Islet of Langerhans (tissue), 1 donor: ENCODE data around the gene BLCAP.
"Not testable (repeated sequence)": the region's sequence is repeated elsewhere in the genome, so short reads cannot be mapped to it uniquely, and the experiment has no call there.

ENCODE experiments used
- FAIRE-seq: peaks from one replicate; lab custom pipeline; 2011; peaks lifted over from hg19 to GRCh38; lab: Jason Lieb, UNC

Gene BLCAP

DNA sequence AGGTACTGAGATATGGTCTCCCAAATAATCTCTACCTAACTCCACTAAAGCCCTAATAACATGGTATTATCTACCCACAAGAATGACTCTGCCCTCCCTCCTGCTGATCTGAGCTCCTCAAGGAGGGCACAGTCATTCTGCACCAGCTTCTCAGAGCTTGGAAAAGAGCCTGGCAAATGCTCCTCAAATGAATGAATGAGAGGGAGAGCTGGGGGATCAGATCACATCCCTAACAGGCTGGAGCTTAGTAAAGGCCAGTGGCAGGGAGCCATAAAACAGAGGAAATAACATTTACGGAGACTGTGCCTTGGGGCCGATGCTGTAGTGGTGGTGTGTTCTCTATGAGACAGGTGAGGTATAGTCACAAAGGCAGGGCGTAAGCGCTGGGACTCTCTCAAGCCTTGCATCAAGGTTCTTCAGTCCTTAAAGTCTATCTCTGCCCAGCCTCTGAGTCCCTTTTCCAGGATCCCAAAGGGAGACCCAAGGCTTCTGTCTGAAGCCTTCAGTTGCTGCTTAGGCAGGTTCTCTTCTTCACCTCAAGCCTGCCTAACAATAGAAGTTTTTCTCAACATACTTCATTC, 13.8 kb downstream of the BLCAP start:
- no peak for FAIRE-seq

DNA sequence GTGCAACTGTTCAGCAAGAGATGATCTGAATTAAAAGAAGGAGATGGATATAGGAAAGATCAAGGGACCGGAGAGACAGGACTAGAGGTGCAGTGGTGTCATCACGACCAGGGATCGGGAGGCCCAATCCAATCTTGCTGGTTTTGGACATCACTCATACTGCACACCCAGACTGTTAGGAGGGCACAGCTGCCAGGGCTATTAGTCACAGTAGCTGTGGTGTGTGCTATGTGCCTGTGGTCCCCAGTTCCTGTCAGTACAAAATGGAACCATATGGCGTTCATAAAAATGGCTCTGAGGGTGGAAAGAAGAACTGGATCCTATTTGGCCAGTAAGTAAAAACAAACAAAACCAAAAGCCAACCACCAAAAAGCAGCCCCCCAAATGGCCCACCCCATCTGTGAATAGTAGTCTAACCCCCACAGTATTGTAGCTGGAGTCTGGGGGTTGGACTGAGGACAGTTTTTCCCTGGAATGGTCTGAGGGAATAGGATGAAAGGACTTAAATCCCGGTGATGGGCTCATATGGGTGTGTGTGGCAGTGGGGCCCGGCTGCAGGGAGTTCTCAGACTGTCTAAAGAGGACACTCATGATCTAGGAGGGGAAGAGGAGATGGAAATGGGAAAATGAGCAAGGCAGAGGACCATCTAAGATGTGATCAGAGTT, 15.9 kb downstream of the BLCAP start:
- no peak for FAIRE-seq

GRCh38 chr20:37510226-37510625, 17.4 kb downstream of the BLCAP start:
- no peak for FAIRE-seq

DNA sequence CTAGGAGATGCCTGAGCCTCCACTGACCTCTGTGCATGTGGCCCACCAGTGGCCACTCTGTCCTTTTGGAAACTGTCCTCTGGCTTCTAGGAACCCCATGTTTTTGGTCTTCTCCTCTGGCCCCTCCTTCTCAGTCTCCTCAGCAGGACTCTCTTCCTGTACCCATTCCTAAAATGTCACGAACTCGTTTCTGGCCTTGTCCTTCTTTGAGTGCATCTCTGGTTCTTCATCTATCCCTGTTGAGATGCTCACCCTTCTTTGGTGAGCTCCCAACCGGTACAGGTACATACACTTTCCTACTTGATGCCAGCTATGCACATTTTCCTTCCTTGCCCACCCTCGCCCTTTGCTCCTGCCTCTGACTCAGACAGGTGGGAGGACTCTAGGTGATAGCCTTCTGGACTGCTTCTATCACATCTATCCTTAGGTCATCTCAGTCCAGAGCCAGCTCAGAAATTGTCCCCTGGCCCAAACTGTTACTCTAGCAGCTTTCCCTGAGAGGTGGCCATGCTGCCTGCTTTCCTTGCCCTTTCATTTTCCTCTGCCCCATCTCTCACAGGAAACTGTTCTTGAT, 21.4 kb downstream of the BLCAP start:
- no peak for FAIRE-seq

DNA sequence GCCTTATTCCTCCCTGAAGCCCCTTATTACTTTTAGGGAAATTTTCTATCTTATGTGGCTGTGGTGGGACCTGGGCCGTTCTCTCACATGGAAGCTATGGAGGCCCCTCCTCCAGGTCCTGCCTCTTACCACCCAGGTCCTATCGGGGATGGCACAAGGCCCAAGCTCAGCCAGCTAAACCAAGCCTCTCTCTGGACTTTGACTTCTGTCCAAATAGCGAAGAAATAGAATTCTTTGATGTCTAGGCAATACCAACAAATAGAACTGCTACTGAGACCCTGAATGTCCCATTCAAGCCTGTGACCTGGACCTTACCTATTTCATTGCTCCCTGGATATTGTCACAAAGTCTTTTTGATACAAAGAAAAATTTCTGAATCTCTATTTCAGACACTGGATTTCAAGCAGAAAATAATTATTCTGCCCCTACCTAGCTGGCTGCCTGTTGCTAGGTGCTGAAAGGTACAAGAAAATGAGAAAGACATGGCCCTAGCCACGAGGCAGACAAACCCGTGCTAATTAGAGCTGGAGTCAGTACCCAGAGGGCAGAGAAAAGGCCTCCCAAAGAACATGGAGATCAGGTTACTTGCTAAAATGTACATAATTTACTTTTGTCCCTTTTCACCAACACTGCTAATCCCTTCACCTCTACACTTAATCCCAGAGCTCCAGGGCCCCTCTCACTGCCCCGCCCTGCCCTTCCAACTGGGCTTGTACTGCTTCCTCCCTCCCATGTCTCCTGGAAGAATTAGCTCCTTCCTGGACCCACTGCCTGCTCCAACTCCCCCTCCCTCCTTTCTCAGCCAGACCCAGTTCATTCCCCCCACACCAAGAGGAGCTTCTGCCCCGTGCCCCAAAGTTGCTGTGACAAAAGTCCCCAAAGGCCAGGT, 22.2 kb downstream of the BLCAP start:
- no peak for FAIRE-seq

DNA sequence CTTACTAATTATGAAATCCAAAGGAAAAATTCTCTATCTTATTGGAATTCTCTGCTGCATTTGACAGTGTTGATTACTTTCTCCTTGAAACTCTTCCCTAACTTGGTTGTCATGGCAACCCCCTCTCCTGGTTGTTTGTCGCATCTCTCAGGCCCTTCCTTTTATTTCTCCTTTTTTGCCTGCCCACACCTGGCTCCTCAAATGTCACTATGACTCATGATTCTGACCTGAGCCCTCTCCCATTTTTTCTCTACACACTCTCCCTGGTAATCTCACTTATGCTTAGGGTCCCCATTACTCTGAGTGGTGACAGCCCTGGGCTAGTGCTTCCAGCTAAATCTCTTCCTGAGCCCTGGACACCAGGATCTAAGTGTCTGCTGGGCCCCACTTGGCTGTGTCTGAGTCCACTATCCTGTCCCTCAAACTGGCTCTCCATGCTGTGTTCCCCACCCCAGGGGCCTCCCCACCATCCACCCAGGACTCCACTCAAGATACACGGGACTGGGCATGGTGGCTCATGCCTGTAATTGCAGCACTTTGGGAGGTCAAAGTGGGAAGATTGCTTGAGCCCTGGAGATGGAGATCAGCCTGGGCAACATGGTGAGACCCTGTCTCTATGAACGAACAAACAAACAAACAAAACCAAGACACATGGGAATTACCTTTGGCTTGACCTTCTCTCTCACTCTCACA, 23.1 kb downstream of the BLCAP start:
- FAIRE-seq = no peak

GRCh38 chr20:37503256-37503927, 24.3 kb downstream of the BLCAP start:
- FAIRE-seq = no peak

GRCh38 chr20:37502654-37503053, 25.0 kb downstream of the BLCAP start:
- no peak for FAIRE-seq

DNA sequence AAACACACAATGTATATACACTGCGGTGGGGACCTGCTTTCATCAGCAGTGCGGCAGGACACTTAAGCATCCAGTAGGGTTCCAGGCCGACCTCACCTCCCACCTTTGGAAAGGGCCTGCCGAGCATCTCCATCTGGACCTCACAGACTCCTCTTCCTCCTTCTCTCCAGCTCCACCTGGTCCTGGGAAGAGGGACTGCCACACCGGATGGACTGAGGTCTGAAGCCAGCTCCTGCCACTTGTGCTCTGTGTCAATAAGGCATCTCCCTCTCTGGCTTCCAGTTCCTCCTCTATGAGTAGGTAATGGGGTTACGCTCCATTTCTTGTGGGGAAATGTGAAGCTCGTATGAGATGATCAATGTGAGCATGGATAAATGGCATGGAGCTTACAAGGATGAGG, 25.7 kb downstream of the BLCAP start:
- no peak for FAIRE-seq

GRCh38 chr20:37500311-37500710, 27.4 kb downstream of the BLCAP start:
- no peak for FAIRE-seq

DNA sequence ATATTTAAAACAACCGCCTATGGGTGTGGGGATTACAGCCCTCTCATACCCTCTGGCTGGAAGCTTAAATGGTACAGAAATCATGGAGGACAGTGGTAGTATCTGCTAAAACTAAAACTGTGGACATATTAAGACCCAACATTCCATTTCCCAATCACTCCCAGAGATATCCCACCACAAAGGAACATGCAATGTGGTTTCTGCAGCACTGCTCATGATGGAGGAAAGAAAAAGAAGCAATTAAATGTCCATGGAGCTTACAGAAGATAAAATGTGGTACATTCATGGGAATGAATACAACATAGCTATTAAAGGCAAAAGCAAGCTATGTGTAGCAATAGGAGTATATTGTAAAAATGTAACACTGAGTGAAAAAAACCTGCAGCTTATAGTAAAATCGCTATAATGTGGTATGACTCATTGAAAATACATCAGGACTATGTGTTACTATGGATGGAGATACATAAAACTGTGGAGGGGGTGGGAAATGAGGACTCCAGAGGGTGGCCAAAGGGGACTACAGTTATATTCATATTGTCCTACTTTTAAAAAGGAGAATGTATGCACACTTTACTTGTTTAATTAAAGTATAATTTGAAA, 29.5 kb downstream of the BLCAP start:
- no peak for FAIRE-seq

DNA sequence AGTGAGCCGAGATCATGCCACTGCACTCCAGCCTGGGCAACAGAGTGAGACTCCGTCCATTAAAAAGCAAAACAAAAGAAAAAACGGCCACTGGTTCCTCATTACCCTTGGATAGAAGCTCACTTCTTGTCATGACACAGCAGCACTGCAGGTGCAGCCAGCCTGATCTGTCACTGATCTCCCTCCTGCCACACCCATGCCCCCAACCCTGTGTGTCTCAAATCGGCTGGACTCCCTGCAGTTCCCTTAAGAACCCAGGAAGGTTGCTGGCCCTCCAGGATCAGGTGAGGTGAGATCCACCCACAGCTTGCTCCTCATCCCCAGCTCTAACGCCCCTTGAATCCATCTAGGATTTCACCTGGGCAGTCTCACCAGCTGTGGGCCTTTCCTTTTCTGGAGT, 32.9 kb downstream of the BLCAP start:
- FAIRE-seq = no peak

DNA sequence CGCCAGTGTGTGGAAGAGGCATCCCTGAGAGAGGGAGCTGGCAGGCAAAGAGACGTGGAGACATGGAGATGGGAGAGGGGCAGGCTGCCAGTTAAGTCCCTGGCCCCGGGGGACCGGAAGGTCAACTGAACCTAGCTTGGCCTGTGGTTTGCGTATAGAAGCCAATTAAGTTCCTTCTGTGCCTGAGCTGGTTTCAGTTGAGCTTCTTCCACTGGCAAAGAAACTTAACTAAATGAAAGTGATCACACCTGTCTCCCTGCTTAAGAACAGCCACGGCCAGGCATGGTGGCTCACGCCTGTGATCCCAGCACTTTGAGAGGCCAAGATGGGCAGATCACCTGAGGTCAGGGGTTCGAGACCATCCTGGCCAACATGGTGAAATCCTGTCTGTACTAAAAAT, 33.4 kb downstream of the BLCAP start:
- no peak for FAIRE-seq

- no peak for FAIRE-seq
These were observed 34.7 kb downstream of the BLCAP start for GRCh38 chr20:37492945-37493344.

GRCh38 chr20:37492096-37492625, 35.5 kb downstream of the BLCAP start:
- no peak for FAIRE-seq

GRCh38 chr20:37490663-37491350, 36.9 kb downstream of the BLCAP start:
- no peak for FAIRE-seq

- not testable (repeated sequence) for FAIRE-seq
These were observed 41.5 kb downstream of the BLCAP start for GRCh38 chr20:37486209-37486608.

DNA sequence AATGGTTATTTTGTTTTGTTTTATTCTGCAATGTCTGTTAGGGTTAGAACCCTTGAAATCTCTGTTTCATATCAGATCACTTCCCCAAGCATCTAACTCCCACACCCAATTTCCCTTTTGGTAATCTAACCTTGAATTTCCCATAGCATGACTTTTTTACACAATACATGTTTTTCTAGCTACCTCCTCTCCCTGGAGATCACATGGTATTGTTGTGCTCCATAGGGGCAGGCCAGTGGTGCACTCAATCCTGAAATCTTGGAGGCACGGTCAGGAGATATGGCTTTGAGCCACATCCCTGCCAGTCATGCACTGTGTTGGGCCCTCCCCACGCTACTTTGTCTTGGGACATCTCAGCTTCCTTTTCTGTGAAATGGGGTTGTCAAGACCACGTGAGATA, 43.3 kb downstream of the BLCAP start:
- no peak for FAIRE-seq

DNA sequence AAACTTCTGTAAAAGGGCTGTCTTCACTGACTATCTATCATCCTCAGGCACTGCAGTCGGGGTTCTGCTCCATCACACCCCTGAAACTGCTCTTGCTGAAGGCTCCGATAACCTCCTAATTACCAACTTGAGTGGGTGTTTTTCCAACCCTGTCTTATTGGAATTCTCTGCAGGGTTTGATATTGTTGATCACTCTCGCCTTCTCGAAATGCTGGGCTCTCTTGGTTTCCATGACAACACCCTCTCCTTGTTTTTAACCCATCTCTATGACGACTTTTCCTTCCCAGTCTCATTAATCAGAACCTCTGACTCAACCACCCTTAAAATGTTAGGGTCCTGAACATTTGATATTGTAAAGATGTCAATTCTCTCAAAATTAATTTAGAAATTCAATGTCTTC, 46.1 kb downstream of the BLCAP start:
- no peak for FAIRE-seq

- no peak for FAIRE-seq
These were observed 46.8 kb downstream of the BLCAP start for GRCh38 chr20:37480919-37481318.
